GM12801 (cell line): ENCODE measurements around the gene PKP3.

Experiments
- CTCF ChIP-seq: IDR thresholded peaks from one replicate; pipeline ENCODE4 v1.5.1; 2011; ENCODE audit warnings: control low read depth; ENCODE audit not compliant: insufficient read length; ENCODE audit errors: extremely low read depth

Gene PKP3

GRCh38 chr11:413120-414081 lies 19.4 kb downstream of the PKP3 start:
- no peak for TF ChIP-seq CTCF

GRCh38 chr11:414318-414857 lies 20.4 kb downstream of the PKP3 start:
- no peak for TF ChIP-seq CTCF

GRCh38 chr11:415640-416041 lies 21.6 kb downstream of the PKP3 start:
- TF ChIP-seq CTCF, result no peak

- no peak for TF ChIP-seq CTCF
Measured at GRCh38 chr11:416051-416756, 22.2 kb downstream of the PKP3 start.

GRCh38 chr11:416757-417621 lies 23.0 kb downstream of the PKP3 start:
- TF ChIP-seq CTCF, result no peak

- TF ChIP-seq CTCF, result no peak
Measured at GRCh38 chr11:417652-418342, 23.8 kb downstream of the PKP3 start.
